Left forelimb (tissue), 1 donor: Measurements from ENCODE around the gene GPRC5A.

ENCODE experiments used
- DNase-seq: peaks from one replicate; pipeline ENCODE4 v3.0.0-alpha.2; 2018; ENCODE audit warnings: low spot score

Gene GPRC5A

GRCh38 chr12:12941450-12942350, 50.3 kb downstream of the GPRC5A start:
- DNase-seq: no peak

GRCh38 chr12:12943586-12944260, 52.4 kb downstream of the GPRC5A start:
- DNase-seq: no peak

GRCh38 chr12:12945591-12945990, 54.2 kb downstream of the GPRC5A start:
- DNase-seq: no peak

GRCh38 chr12:12946686-12947355, 55.5 kb downstream of the GPRC5A start:
- DNase-seq: no peak

- DNase-seq: no peak
Measured at GRCh38 chr12:12947902-12948301, 56.5 kb downstream of the GPRC5A start.

- no peak for DNase-seq
Measured at GRCh38 chr12:12951504-12951903, 60.1 kb downstream of the GPRC5A start.

- no peak for DNase-seq
Measured at GRCh38 chr12:12952036-12952435, 60.7 kb downstream of the GPRC5A start, which contains the start of gene GPRC5D. Gene GPRC5D (minus strand): TSS chr12:12952170. CDS start chr12:12950384, 1,786 bp downstream.

- DNase-seq: no peak
Measured at GRCh38 chr12:12954356-12954755, 63.0 kb downstream of the GPRC5A start.

- no peak for DNase-seq
Measured at GRCh38 chr12:12954878-12955625, 63.7 kb downstream of the GPRC5A start.

- no peak for DNase-seq
Measured at GRCh38 chr12:12958886-12959285, 67.5 kb downstream of the GPRC5A start.

GRCh38 chr12:12960639-12961209, 69.4 kb downstream of the GPRC5A start:
- DNase-seq: no peak

GRCh38 chr12:12964255-12964654, 72.9 kb downstream of the GPRC5A start:
- DNase-seq: no peak

- DNase-seq: no peak
Measured at GRCh38 chr12:12965836-12966235, 74.5 kb downstream of the GPRC5A start.
